B cell (primary cell): ENCODE measurements around the gene RNASE13.

Experiments
- CTCF ChIP-seq: fragments of 200-600 bp; IDR thresholded peaks from one replicate; pipeline ENCODE4 v1.8.0; 2022; ENCODE audit warnings: antibody characterized with exemption, mild to moderate bottlenecking
- EZH2 ChIP-seq: IDR thresholded peaks from 2 replicates; pipeline ENCODE4 v1.6.1; 2012; ENCODE audit warnings: borderline replicate concordance, low read depth, mild to moderate bottlenecking, moderate library complexity, low read length; ENCODE audit not compliant: insufficient read depth, poor library complexity, severe bottlenecking

- no peak for TF ChIP-seq CTCF
- no peak for TF ChIP-seq EZH2
These were observed 2.5 kb upstream of the RNASE13 start for GRCh38 chr14:21037156-21037555.
